GM12891 (cell line): ENCODE data around the gene SPATA18.

Source experiments
- PAX5 ChIP-seq: IDR thresholded peaks from 2 replicates; pipeline ENCODE4 v1.6.1; 2011; ENCODE audit warnings: low read length, moderate library complexity, mild to moderate bottlenecking; ENCODE audit not compliant: insufficient read depth, severe bottlenecking
- POLR2A ChIP-seq: IDR thresholded peaks from 2 replicates; pipeline ENCODE4 v1.6.1; 2011; ENCODE audit warnings: low read depth, low read length, control low read depth
- POLR2AphosphoS5 ChIP-seq: IDR thresholded peaks from 2 replicates; pipeline ENCODE4 v1.6.1; 2011; ENCODE audit warnings: low read depth, low read length, control low read depth
- TAF1 ChIP-seq: IDR thresholded peaks from 2 replicates; pipeline ENCODE4 v1.6.1; 2011; ENCODE audit warnings: low read depth, low read length, control low read depth

- TF ChIP-seq POLR2A, result no peak
- TF ChIP-seq POLR2AphosphoS5, result no peak
- TF ChIP-seq TAF1, result no peak
- no peak for TF ChIP-seq PAX5
Observed at GRCh38 chr4:52107745-52108144, 56.6 kb downstream of the SPATA18 start.
